ENCODE data around the gene CLEC4G. TPM values are rescaled to one million over a fixed set of nuclear protein-coding genes. Genes with fewer than 3 reads are reported as not detected.

CLEC4G gene
- total RNA-seq, 1 donor from 2014 or later, result not detected

- TF ChIP-seq CTCF (IDR thresholded peaks at IDR 0.05; ENCODE audit: insufficient read depth, low read length, severe bottlenecking), result no peak
- Histone ChIP-seq H3K36me3 (ENCODE audit: control insufficient read depth, insufficient read depth, low read length) (no peaks in the 10 kb centered on the region), H3K27me3 (ENCODE audit: control insufficient read depth, insufficient read depth, low read length) (peaks cover 4% of the 10 kb centered on the region), H3K4me3 (ENCODE audit: low read depth, low read length) (no peak within 1 kb of the TSS)
- FAIRE-seq, result peak; percentile 18
- DNase-seq (ENCODE audit: low read depth), result no peak
These were observed 30.1 kb downstream of the CLEC4G start, which contains the start of gene FCER2 for GRCh38 chr19:7701654-7702457. Gene FCER2, minus strand, starts transcription at chr19:7702131. Its CDS starts 2,371 bp downstream, at chr19:7699760.

- TF ChIP-seq CTCF (IDR thresholded peaks at IDR 0.05; ENCODE audit: insufficient read depth, low read length, severe bottlenecking), result no peak
- DNase-seq (ENCODE audit: low read depth) (no peak), FAIRE-seq (no peak)
- no peaks in the 10 kb centered on the region for H3K36me3 ChIP-seq (ENCODE audit: control insufficient read depth, insufficient read depth, low read length)
- H3K4me3 ChIP-seq (ENCODE audit: low read depth, low read length), result no peak overlapping the region
- H3K27me3 ChIP-seq (ENCODE audit: control insufficient read depth, insufficient read depth, low read length), result peaks cover 4% of the 10 kb centered on the region
These were observed 30.8 kb downstream of the CLEC4G start for GRCh38 chr19:7701049-7701653.

GRCh38 chr19:7699417-7700401 is 32.2 kb downstream of the CLEC4G start:
- Histone ChIP-seq H3K27me3 (ENCODE audit: control insufficient read depth, insufficient read depth, low read length) (peaks cover 4% of the 10 kb centered on the region), H3K4me3 (ENCODE audit: low read depth, low read length) (no peak overlapping the region), H3K36me3 (ENCODE audit: control insufficient read depth, insufficient read depth, low read length) (no peaks in the 10 kb centered on the region)
- FAIRE-seq (no peak), DNase-seq (ENCODE audit: low read depth) (peak; percentile 63)
- no peak for TF ChIP-seq CTCF (IDR thresholded peaks at IDR 0.05; ENCODE audit: insufficient read depth, low read length, severe bottlenecking)

GRCh38 chr19:7699003-7699402 is 32.9 kb downstream of the CLEC4G start:
- no peak for TF ChIP-seq CTCF (IDR thresholded peaks at IDR 0.05; ENCODE audit: insufficient read depth, low read length, severe bottlenecking)
- H3K36me3 ChIP-seq (ENCODE audit: control insufficient read depth, insufficient read depth, low read length), result no peaks in the 10 kb centered on the region
- DNase-seq (ENCODE audit: low read depth), result no peak
- H3K4me3 ChIP-seq (ENCODE audit: low read depth, low read length), result no peak overlapping the region
- H3K27me3 ChIP-seq (ENCODE audit: control insufficient read depth, insufficient read depth, low read length), result peaks cover 4% of the 10 kb centered on the region
- FAIRE-seq, result no peak

- FAIRE-seq (no peak), DNase-seq (ENCODE audit: low read depth) (no peak)
- no peaks in the 10 kb centered on the region for H3K36me3 ChIP-seq (ENCODE audit: control insufficient read depth, insufficient read depth, low read length)
- H3K27me3 ChIP-seq (ENCODE audit: control insufficient read depth, insufficient read depth, low read length), result peaks cover 4% of the 10 kb centered on the region
- no peak overlapping the region for H3K4me3 ChIP-seq (ENCODE audit: low read depth, low read length)
- no peak for TF ChIP-seq CTCF (IDR thresholded peaks at IDR 0.05; ENCODE audit: insufficient read depth, low read length, severe bottlenecking)
These were observed 33.3 kb downstream of the CLEC4G start for GRCh38 chr19:7698583-7698982.

Data from bronchial epithelial cell (primary cell).